Upper lobe of right lung (tissue), 1 donor: Measurements from ENCODE around the gene FCHO2. TPM values are rescaled to one million over a fixed set of nuclear protein-coding genes. Genes with fewer than 3 reads are reported as not detected.
"Not testable (repeated sequence)": the region's sequence is repeated elsewhere in the genome, so short reads cannot be mapped to it uniquely, and the experiment has no call there.

Source experiments
- ATAC-seq: fragments of 200-7000 bp; cut with Tn5 transposase; one replicate; pipeline ENCODE4 v1.9.1; 2020; ENCODE audit warnings: mild to moderate bottlenecking, moderate library complexity
- DNase-seq: peaks from one replicate; pipeline ENCODE4 v3.0.0-alpha.2; 2020
- H3K27ac ChIP-seq: fragments of 200-600 bp; one replicate; pipeline ENCODE4 v1.8.0; 2022
- H3K27me3 ChIP-seq: fragments of 200-600 bp; one replicate; pipeline ENCODE4 v1.8.0; 2022; ENCODE audit warnings: mild to moderate bottlenecking
- H3K36me3 ChIP-seq: fragments of 200-600 bp; one replicate; pipeline ENCODE4 v1.8.0; 2022
- H3K4me1 ChIP-seq: fragments of 200-600 bp; one replicate; pipeline ENCODE4 v1.8.0; 2022
- H3K4me3 ChIP-seq: fragments of 200-600 bp; one replicate; pipeline ENCODE4 v1.8.0; 2022; ENCODE audit warnings: mild to moderate bottlenecking
- H3K9me3 ChIP-seq: fragments of 200-600 bp; one replicate; pipeline ENCODE4 v1.8.0; 2022
- CTCF ChIP-seq: fragments of 200-600 bp; IDR thresholded peaks from one replicate; pipeline ENCODE4 v1.8.0; 2022; ENCODE audit warnings: antibody characterized with exemption
- intact Hi-C: fragments of 100-400 bp; cut with DNase I; formaldehyde crosslinking; loops from one replicate; pipeline ENCODE4 v1.11.0; 2022
- total RNA-seq: library from RNA; stranded (reverse); fragmentation: NEBNext Ultra II Directional; extraction: Animal tissue kit (Norgen Biotek cat#: 25700); gene quantifications from one replicate; pipeline ENCODE4 v1.2.1, GENCODE V29; 2021
- donor health status: DM: no; HTN: yes; CAD: no; lungs with severe emphysema.

FCHO2 gene
- total RNA-seq, 1 donor from 2014 or later: 83.9 TPM

GRCh38 chr5:72921886-72922285, 34.0 kb upstream of the FCHO2 start:
- H3K27me3 ChIP-seq: no peaks in the 10 kb centered on the region
- no peak overlapping the region for H3K4me3 ChIP-seq
- intact Hi-C loops: no loop called here
- no peak overlapping the region for H3K27ac ChIP-seq
- no peak for ATAC-seq
- H3K9me3 ChIP-seq: no peaks in the 10 kb centered on the region
- peaks cover 13% of the 10 kb centered on the region for H3K4me1 ChIP-seq
- TF ChIP-seq CTCF: no peak
- H3K36me3 ChIP-seq: no peaks in the 10 kb centered on the region
- DNase-seq: no peak

- no peaks in the 10 kb centered on the region for H3K36me3 ChIP-seq
- no peaks in the 10 kb centered on the region for H3K9me3 ChIP-seq
- no peak for TF ChIP-seq CTCF
- intact Hi-C loops: no loop called here
- no peaks in the 10 kb centered on the region for H3K27me3 ChIP-seq
- no peak overlapping the region for H3K4me3 ChIP-seq
- peaks cover 13% of the 10 kb centered on the region for H3K4me1 ChIP-seq
- DNase-seq (no peak), ATAC-seq (peak; percentile 23)
- no peak overlapping the region for H3K27ac ChIP-seq
Observed at GRCh38 chr5:72922422-72922821, 33.4 kb upstream of the FCHO2 start.

- H3K4me1 ChIP-seq: peaks cover 13% of the 10 kb centered on the region
- H3K4me3 ChIP-seq: no peak overlapping the region
- TF ChIP-seq CTCF: no peak
- H3K27me3 ChIP-seq: no peaks in the 10 kb centered on the region
- H3K27ac ChIP-seq: no peak overlapping the region
- intact Hi-C loops: no loop called here
- H3K36me3 ChIP-seq: no peaks in the 10 kb centered on the region
- H3K9me3 ChIP-seq: no peaks in the 10 kb centered on the region
- DNase-seq: no peak
- no peak for ATAC-seq
Observed at GRCh38 chr5:72925336-72926010, 30.4 kb upstream of the FCHO2 start.

GRCh38 chr5:72932686-72933085, 23.2 kb upstream of the FCHO2 start:
- H3K4me1 ChIP-seq, ATAC-seq, H3K36me3 ChIP-seq, intact Hi-C loops, DNase-seq, H3K9me3 ChIP-seq, H3K27me3 ChIP-seq, H3K27ac ChIP-seq, H3K4me3 ChIP-seq: not testable (repeated sequence)

DNA sequence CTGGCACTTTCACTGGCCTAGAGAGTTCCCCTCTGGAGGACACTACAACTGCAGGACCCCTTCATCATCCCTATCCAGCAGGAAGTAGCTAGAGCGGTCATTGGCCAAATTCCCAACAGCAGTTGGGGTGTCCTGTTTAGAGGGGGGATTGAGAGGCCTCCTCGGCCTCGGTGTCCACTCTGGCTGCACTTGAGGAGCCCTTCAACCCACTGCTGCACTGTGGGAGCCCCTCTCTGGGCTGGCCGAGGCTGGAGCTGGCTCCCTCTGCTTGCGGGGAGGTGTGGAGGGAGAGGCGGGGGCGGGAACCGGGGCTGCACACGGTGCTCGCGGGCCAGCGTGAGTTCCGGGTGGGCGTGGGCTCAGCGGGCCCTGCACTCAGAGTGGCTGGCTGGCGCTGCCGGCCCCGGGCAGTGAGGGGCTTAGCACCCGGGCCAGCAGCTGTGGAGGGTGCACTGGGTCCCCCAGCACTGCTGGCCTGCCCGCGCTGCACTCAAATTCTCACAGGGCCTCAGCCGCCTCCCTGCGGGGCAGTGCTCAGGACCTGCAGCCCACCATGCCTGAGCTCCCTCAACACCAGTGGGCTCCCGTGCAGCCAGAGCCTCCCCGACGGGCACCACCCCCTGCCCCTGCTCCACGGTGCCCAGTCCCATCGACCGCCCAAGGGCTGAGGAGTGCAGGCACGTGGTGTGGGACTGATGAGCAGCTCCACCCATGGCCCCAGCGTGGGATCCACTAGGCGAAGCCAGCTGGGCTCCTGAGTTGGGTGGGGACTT, 20.7 kb upstream of the FCHO2 start:
- peak; percentile 15 for ATAC-seq
- DNase-seq, intact Hi-C loops, H3K27me3 ChIP-seq, H3K9me3 ChIP-seq, H3K27ac ChIP-seq, H3K36me3 ChIP-seq, H3K4me3 ChIP-seq: not testable (repeated sequence)
- peaks cover 25% of the 10 kb centered on the region for H3K4me1 ChIP-seq

DNA sequence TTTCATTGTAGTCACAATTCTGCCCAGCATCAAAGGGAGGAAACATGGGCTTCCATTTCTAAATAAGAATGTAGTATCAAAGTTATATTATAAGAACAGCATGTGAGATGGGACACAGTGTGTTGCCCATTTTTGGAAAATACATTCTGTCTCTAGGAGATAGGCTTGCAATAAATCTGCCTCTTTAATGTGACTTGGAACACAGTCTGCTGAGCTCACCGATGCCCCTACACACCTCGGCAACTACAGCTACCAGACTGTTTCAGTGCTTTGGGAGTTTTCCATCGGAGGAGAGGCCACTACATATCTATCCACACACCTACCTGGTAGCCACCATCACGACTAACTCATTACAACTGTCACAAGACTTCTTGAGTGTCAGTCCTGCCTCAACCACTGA, 18.9 kb upstream of the FCHO2 start:
- no peak for DNase-seq
- no peaks in the 10 kb centered on the region for H3K36me3 ChIP-seq
- peaks cover 25% of the 10 kb centered on the region for H3K4me1 ChIP-seq
- ATAC-seq: no peak
- H3K27ac ChIP-seq: no peak overlapping the region
- no peak overlapping the region for H3K4me3 ChIP-seq
- H3K27me3 ChIP-seq: no peaks in the 10 kb centered on the region
- intact Hi-C loops: no loop called here
- no peak for TF ChIP-seq CTCF
- H3K9me3 ChIP-seq: no peaks in the 10 kb centered on the region
